Cerebellar nuclear complex (tissue), 1 donor: ENCODE data around the gene SPDYC.

Experiments used
- DNase-seq, 2 experiments: peaks; one replicate each; lab custom pipeline; 2025; lab: John Stamatoyannopoulos, UW

Gene SPDYC, protein sequence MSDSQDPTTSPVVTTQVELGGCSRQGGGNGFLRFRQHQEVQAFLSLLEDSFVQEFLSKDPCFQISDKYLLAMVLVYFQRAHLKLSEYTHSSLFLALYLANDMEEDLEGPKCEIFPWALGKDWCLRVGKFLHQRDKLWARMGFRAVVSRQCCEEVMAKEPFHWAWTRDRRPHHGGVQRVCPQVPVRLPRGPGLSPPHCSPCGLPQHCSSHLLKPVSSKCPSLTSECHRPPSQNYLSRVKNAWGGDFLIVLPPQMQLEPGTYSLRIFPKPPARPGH

DNA sequence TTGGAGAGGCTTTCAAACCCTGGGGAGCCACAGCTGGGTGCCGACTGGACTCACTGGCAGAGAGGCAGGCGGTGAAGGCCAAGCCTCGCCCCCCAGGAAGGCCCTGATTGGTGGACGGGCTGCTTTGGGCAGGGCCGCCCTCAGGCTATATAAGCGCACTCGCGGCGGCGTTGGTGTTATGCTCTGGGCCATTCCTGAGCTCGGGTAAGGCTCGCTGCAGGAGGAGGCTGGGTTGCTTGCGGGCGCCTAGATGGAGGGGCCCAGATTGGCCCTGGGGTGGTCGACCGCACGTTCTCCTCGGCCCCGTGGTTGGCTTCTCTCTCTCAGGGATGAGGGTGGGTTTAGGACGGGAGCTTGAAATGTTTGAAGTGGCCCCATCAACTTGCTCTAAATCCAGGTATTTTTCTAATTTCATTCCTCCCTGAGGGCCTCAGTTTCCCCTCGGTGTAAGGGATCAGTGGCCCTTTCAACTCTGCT lies at the start of gene SPDYC:
TSS of gene SPDYC (plus strand) at position 176 of the 477 bp plus-strand sequence. CDS start 1,125 bp downstream, outside the sequence.
- no peak for DNase-seq

DNA sequence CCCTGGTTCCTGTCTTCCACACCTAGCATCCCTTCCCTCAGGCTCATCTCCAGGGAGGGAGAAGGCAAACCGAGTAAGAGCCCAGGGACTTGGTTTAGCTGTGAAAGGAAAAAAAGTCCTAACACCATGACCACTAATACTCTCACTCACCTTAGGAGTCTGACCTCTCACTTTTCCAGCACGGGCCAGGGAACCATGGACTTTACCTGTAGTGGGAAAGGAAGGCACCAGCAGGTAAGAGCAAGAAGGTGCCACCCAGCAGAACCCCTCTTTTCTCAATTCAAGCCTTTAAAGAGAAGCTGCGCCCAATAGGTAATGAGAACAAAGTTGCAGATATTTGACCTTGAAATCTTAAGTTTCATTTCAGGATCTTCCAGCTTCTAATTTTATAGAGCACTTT lies 49.2 kb upstream of the SPDYC start:
- DNase-seq = no peak

DNA sequence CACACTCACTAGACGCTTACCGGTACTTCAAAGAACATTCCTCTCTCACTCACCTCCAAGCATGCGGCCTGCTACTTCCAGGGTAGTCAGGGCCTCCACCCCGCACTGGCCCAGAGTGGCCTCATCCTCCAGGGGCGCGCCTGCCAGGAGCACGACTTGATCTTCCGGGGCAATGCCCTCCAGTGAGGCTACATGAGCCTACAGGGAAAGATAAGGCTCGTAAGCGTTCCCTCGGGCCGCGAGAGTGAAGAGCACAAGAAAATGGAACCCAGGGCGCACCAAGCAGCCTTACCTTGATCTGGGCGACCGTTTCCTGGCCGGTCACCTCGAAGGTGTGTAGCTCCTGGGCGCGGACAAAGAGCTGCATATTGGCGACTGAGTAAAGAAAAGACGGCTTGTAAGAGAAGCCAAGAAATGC lies 48.6 kb upstream of the SPDYC start:
- no peak for DNase-seq

DNA sequence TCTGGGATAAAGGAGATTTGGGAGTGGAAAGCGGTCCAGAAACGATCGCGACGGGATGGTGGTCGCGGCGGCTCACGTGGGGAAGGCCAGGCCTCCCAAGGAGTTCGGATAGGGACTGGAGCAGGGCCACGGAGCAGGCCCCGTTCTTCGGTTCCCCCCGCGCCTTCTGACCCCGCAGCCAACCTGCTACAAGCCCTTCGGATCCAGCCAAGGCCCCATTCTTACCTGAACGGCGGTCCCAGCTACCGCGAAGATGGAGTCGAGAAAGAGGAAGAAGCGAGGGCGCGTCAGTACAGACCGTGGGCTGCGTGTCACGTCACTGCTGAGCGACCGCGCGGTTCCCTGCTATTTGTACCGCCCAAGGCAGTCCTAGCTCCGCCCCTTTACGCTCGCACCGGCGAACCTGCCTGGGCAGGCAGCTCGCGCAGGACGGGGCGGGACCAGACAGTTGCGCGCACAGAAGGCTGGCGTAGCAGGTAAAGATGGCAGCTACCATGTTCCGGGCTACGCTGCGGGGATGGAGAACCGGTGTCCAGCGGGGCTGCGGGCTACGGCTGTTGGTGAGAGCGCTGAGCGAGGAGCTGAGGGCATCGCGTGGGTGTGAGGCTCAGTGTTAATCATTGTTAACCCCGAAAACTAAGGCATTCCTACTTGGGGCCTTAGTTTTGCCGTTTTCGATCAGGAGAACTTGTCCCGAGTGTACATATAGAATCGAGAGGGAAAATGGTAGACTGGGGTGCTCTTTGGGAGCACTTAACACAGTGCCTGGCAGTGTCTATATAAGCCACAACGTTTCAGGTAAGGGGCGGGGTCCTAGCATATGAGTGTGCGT lies 48.0 kb upstream of the SPDYC start, which contains the start of the genes FAU and MRPL49:
TSS of gene FAU (minus strand) at position 270 of the 832 bp plus-strand sequence. CDS start 321 bp downstream, outside the sequence.
TSS of gene MRPL49 (plus strand) at position 457 of the 832 bp plus-strand sequence. CDS start at position 483, 26 bp downstream.
- peak; percentile 84 to 94 for DNase-seq

DNA sequence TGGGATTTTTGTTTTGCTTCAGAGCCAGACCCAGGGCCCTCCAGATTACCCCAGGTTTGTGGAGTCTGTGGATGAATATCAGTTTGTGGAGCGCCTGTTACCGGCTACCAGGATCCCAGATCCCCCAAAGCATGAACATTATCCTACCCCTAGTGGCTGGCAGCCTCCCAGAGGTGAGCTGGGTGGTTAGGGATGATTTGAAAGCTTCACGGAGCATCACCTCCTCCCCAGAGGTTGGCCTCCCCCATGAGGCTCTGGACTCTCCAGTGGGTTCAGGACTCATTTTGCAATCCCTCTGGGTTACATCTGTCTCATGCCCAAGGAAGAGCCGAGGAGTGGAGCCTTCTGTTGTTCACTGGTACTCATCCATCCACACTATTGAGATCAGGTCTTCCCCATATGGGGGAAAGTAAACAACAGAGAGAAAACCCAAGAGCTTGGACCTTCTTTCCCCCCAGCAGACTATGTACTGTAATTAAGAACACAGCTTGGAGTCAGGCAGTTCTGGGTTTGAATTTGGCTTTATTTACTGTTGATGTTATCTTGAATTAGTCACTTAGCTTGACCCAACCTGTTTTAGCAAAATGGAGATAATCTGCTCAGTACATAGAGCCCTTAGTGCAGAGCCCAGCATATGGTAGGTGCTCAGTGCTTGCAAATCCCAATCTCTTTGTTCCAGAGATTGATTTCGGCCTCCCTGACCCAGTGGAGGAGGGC lies 45.4 kb upstream of the SPDYC start:
- no peak for DNase-seq

DNA sequence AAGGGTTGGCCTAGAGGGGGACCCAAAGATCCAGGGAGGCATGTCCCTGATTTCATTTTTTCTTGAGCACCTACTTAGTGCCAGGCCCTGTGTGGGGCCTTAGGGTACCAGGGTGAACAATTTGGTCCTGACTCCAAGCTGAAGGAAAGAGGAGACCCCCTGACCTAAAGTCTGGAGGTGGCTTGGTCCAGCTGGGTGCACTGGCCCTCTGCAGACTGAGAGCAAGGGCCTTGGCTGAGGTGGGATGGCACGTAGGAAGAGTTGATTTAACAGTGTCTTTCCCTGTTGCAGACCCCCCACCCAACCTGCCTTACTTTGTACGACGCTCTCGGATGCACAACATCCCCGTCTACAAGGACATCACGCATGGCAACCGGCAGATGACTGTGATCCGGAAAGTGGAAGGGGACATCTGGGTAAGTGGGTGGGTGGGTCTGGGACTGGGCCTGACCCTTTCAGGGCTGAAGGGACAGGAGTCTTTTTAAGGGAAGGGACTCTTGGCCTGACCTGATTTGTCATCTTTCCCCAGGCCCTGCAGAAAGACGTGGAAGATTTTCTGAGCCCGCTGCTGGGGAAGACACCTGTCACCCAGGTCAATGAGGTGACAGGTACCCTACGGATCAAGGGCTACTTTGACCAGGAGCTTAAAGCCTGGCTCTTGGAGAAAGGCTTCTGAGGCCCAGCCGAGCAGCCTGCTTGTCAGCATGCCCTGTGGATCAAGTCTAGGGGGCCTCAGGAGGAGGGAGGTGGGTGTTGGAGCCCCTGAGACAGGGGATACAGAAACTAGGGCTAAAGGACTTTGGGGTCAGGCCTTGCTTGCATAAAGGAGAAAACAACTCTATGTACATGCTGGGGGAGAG lies 44.6 kb upstream of the SPDYC start:
- no peak for DNase-seq

DNA sequence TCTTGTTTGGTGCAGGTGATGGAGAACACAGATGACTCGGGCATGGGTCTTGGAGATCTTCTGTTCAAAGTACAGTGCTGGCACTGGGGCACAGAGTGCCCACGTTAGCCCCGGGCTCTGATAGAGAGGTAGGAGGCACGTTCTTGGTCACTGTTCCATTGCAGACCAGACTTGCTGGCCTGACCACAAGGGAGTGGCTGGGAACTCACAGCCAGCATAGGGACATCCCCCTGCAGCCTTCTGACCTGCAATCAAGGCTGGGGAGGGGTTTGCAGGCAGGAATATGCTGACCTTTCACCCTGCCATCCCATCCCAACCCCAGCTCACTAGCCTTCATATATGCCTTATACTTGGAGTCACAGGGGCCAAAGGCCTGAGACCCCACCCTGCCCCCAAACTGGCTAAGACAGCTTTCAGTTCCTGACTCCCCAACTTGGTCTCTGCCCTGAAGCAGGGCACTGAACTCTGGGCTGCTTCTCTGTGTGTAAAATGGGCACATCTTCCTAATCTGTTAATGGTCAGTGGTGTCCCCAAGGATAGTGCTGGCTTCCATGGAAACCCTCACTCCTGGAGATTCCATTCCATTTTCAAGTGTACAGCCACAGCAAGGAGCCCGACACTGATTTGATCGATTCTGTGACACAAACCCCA lies 43.3 kb upstream of the SPDYC start:
- DNase-seq = no peak

DNA sequence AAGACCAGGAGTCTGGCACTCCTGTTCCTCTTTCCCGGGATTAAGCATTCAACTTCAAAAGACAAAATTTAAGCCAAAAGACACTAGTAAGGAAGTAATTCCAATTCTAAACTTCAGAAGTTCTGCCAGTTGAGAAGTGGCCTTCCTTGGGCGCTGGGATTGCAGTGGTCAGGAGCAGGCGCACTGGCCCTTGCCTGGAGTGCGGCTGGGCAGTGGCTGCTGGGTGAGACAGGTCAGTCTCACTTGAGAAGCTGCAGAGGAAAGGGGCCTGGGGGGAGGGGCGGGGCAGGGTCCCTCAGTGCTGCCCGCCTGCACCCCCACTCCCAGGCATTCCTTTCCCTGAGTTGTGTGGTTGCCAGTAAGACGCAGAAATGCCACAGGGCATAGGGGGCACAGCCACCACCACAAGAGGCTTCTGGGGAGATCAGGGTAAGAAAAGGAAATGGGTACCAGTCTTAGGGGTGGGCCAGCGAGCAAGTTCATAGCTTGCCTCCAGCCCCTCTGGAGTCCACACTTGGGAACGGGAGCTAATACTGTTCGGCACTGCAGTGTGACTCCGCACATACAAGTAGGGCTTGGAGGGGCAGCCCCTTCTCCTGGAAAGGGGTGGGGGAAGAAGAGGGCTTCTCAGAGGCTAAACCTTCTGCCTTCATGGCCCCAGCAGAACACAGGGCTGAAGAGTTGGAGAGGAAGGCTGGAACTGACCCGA lies 42.4 kb upstream of the SPDYC start:
- no peak for DNase-seq

DNA sequence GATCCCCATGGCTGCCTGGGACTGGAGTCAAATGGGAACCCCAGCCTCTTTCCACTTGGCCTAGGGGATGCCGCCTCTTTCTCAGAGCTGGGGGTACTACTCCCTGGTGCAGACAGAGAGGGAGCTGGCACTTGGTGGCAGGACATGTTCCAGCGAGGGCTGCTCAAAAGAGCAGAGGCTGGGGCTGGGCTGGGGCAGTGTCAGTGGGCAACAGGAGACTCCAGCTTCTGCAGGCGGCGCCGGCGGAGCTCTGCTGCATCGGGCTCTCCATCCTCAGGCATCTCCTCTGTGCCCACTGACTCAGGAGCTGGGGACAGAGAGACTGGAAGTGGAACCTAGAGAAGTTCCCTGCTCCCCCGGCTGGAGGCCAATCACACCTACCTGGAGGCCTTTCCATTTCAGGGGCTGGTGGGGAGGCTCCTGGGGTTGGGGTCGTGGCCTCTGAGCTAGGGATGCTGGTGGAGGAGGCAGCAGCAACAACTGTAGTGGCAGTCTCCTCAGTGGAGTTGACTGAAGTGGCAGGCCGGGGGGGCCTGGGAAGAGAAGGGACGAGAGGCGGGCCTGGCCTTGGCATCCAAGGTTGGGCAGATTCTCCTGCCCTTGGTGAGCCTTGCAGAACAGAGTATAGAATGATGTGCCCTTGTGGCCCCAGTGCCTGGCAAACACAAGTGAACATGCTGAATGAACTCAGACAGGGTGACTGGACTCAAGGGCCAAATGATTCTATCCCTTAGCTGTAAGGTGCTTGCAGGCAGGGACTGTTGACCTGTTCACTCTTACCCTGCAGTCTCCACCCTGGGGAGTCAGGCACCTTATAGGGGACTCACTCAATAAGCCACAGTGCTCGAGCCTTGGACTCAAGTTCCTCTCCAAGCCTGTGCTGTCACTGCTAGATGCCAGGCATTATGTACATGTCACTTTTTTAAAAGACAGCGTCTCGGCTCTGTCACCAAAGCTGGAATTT lies 41.6 kb upstream of the SPDYC start:
- DNase-seq = no peak

DNA sequence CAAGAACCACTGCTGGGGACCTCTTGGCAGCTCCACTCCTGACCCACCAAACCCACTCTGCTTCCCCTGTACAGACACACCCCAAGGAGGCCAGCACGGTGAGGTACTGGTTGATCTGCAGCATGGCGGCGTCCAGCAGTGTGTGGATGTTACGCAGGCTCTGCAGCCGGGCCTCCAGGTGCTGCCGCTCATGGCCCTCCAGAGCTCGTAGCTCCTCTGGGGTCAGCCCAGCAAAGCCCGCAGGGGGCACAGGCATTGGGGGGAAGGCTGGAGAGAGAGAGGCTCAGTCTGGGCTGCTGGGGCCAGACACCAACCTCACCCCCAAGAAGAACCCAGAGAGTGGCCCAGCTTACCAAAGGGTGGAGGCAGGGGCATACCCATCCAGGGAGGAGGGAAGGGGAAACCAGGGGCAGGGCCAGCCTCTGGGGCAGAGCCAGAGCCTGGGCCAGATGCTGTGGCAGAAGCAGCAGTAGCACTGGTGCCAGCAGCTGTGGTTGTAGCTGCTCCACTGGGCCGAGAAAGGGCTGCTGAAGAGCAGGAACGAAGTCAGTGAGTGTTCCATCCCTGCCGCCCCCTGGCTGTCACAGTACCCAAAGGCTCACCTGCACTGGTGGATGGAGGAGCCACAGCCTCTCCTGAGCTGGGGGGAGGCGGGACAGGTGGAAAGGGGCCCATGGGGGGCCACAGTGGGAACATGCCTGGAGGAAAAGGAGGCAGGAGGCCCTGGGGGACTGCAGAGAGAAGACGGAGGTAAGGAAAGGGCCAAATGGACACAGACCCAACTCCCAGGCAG lies 40.2 kb upstream of the SPDYC start:
- no peak for DNase-seq

DNA sequence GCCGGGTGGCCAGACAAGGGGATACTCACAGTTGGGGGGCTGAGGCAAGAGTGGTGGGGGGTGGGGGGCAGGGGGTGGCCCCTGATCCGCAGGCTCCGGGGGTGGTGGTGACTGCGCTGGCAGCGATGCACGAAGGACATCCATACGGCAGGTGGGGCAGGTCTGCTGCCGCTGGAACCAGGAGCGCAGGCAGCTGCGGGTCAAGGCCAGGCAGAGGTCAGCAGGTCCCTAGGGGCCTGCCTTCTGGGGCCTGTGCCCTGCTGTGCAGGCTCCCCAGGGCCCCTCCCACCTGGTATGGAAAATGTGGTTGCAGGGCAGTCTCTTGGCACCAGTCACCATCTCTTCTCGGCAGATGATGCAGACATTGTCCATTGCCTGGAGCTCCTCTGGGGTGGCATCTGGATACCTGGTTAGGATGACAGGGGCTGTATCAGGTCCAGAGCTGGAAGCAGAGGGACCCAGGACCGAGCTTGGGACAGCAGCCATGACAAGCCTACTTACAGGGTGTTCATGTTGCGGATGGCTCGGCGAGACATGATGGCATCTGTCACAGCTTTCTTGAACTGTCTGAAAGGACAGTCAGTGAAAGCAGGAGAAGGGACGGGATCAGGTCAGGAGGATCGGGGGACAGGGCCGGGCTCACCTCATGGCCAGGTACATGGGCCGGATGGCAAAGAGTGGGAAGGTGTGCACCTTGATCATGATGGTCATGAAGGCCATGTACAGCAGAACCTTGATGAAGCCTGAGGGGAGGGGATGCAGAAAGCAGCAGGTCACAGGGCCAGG lies 39.2 kb upstream of the SPDYC start:
- no peak for DNase-seq

DNA sequence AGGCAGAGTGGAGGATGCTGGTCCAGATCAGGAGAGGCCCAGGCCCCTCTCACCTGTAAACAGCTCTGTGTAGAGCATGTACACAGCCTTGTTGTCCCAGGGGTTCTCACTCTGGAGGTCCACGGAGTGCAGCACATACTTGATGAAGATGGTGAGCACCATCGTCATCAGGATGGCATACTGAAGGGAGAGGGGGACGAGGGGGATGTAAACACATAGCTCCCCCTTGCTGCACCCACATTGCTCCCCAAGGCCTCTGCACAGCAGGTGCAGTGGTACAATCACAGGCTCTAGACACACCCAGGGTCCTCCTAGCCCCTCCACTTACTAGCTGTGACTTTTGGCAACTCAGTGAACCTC lies 38.6 kb upstream of the SPDYC start:
- DNase-seq = no peak

DNA sequence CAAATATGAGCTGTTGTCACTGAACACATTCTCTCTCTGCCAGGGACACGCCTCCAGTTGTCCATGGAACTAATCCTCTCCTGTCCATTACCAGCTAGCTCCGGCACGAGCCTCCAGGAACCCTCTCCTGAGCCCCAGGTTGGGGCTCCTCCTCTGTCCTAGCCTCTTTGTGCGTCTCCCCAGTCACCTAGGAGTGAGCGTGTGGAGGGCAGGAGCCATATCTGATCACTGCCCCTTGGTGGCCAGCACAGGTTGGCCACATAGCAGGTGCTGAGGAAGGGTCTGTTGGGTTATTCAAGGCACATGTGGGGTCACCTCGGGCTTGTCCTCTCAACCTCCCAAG lies 38.2 kb upstream of the SPDYC start:
- no peak for DNase-seq

DNA sequence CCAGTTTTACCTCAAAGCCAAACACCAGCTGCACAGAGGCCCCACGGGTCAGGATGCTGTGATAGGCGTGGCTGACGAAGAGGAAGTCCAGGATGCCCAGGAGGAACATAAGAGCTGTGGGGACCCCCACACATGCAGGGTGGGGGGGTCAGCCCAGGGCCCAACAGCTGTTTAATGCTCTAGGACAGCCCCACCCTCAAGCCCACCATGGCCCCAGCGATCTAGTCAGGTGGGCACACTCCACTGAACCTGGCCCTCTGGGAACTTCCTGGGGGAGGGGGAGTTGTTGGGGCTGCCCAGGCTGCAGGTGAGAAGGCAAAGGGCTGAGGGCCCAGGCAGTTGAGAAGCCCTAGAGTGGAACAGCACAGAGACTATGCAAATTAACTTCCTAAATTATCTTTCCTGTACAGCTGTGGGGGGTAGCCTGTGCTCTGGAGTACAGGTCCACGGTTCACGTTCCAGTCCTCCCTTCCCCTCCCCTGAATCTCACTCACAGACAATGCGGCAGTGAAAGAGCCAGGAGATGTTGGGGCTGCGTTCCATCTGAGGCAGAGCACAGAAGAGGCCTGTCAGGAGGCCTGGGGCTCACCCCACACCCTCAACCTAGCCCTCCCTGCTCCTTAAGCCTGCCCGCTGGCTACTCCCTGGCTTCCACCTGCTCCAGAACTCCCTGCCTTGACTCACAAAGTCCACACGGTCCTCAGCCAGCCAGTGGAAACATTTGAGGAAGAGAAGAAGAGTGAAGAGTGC lies 37.6 kb upstream of the SPDYC start:
- DNase-seq = no peak

DNA sequence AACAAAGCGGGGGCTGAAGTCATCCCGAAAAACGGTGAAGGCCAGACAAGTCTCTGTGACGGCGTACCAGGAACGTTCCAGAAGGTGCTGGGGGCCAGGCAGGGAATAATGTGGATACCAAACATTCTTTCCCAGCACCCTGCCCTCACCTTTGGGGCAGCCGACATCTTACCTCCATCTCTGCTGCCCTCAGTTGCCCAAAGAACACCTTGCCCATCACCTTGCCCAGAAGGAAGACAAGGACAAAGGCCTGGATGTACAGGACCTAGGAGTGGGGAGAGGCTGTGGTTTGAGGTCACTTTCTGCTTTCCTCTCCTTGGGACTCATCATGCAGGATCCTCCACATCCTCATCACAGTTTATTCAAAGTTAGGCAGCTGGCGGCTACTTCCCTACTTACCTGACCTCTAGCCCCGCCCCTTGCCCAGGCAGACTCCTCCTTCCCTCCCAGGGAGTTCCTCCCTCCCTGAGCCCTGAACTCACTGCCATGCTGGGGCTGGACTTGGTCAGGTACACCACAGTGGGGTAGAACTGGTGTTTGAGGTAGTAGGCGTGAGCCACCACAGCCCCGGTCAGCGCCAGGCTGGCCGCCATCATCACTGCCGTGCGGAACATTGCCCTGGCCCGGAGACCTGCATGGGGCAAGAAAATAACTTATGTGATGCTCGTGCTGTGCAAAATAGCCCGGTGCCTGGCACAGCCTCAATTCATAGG lies 36.9 kb upstream of the SPDYC start:
- no peak for DNase-seq

DNA sequence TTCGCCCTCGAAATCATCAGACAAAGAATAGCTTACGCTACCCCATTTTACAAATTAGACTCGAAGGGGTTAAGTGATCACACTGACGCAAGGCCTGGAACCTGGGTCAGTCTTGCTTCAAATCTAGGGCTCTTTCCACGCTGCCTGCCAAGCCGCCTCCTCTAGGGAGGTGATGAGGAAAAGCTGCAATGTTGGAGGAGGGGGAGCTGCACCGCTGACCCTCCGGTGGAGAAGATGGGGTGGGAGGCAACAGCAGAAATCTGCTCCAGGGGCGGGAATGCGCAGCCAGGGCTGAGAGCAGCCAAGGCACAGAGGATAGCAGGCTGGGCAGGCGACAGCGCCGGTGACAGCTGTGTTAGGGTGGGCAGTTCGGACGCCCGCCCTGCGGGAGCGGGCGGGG lies 36.3 kb upstream of the SPDYC start:
- no peak for DNase-seq
